SK-N-SH treated with all-trans-retinoic acid at 6 μM for 48 hours (cell line): Measurements from ENCODE around the gene CCNT1.
"Not testable (repeated sequence)": the region's sequence is repeated elsewhere in the genome, so short reads cannot be mapped to it uniquely, and the experiment has no call there.

Experiments used
- BACH2 ChIP-seq: fragments of 250-450 bp; sonication (Bioruptor Pico); IDR thresholded peaks from 2 replicates; pipeline ENCODE4 v1.9.0; 2021; ENCODE audit warnings: mild to moderate bottlenecking, borderline replicate concordance
- GLIS3 ChIP-seq: fragments of 250-450 bp; sonication (Bioruptor Pico); IDR thresholded peaks from 2 replicates; pipeline ENCODE4 v1.5.0; 2020; ENCODE audit warnings: mild to moderate bottlenecking, moderate library complexity
- OSR1 ChIP-seq: fragments of 250-450 bp; sonication (Bioruptor Pico); IDR thresholded peaks from 2 replicates; pipeline ENCODE4 v1.8.0; 2022; ENCODE audit warnings: moderate library complexity, mild to moderate bottlenecking, inconsistent platforms
- PATZ1 ChIP-seq: fragments of 250-450 bp; sonication (Bioruptor Pico); IDR thresholded peaks from 2 replicates; pipeline ENCODE4 v1.8.0; 2020; ENCODE audit warnings: mild to moderate bottlenecking, moderate library complexity, borderline replicate concordance
- POU6F1 ChIP-seq: fragments of 250-450 bp; sonication (Bioruptor Pico); IDR thresholded peaks from 2 replicates; pipeline ENCODE4 v1.8.0; 2021; ENCODE audit warnings: low read depth, mild to moderate bottlenecking, moderate library complexity, borderline replicate concordance
- TOX ChIP-seq: fragments of 250-450 bp; sonication (Bioruptor Pico); IDR thresholded peaks from 2 replicates; pipeline ENCODE4 v1.8.0; 2021; ENCODE audit warnings: mild to moderate bottlenecking, moderate library complexity, borderline replicate concordance
- ZC3H10 ChIP-seq: fragments of 250-450 bp; sonication (Bioruptor Pico); IDR thresholded peaks from 2 replicates; pipeline ENCODE4 v1.5.1; 2021; ENCODE audit warnings: mild to moderate bottlenecking, moderate library complexity
- ZNF565 ChIP-seq: fragments of 450-650 bp; formaldehyde crosslinking; conservative IDR thresholded peaks from 2 replicates; pipeline ENCODE4 v1.5.0; 2020; ENCODE audit warnings: low read depth, mild to moderate bottlenecking, moderate library complexity
- TF ChIP-seq, protein P1 (sequence below): fragments of 250-450 bp; sonication (Bioruptor Pico); IDR thresholded peaks from 2 replicates; pipeline ENCODE4 v1.5.1; 2020; ENCODE audit warnings: low read depth, mild to moderate bottlenecking, moderate library complexity

DNA sequence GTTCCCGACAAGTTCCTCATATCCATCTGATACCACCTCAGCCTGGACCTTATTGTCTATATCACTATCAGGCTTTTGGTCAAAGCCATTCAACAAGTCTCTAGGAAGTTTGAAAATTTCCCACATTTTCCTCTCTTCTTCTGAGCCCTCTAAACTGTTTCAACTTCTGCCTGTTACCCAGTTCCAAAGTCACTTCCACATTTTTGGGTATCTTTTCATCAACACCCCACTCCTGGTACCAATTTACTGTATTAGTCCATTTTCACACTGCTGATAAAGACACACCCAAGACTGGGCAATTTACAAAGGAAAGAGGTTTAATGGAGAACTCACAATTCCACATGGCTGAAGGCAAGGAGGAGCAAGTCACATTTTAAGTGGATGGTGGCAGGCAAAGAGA lies 4.2 kb upstream of the CCNT1 start:
- not testable (repeated sequence) for TF ChIP-seq OSR1 (CRISPR knock-in tag); BACH2; TOX (CRISPR knock-in tag); ZNF565 (CRISPR knock-in tag); ZC3H10 (CRISPR knock-in tag); GLIS3 (CRISPR knock-in tag); PATZ1 (CRISPR knock-in tag); POU6F1 (CRISPR knock-in tag)
- TF ChIP-seq, protein P1, sequence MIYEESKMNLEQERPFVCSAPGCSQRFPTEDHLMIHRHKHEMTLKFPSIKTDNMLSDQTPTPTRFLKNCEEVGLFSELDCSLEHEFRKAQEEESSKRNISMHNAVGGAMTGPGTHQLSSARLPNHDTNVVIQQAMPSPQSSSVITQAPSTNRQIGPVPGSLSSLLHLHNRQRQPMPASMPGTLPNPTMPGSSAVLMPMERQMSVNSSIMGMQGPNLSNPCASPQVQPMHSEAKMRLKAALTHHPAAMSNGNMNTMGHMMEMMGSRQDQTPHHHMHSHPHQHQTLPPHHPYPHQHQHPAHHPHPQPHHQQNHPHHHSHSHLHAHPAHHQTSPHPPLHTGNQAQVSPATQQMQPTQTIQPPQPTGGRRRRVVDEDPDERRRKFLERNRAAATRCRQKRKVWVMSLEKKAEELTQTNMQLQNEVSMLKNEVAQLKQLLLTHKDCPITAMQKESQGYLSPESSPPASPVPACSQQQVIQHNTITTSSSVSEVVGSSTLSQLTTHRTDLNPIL (CRISPR knock-in tag), result not testable (repeated sequence)
